HCT116 (cell line): ENCODE measurements around the gene HECW1. TPM values are rescaled to one million over a fixed set of nuclear protein-coding genes. Genes with fewer than 3 reads are reported as not detected.

Experiments used
- ATAC-seq: fragments of 200-7000 bp; cut with Tn5 transposase; 2 replicates; pipeline ENCODE4 v1.9.1; 2020; ENCODE audit warnings: mild to moderate bottlenecking, moderate library complexity
- BruUV-seq: library from RNA; stranded (reverse); fragments of 400-500 nt; replicated peaks from 2 replicates; lab custom pipeline; 2021; lab: Mats Ljungman, UMichigan
- CTCF ChIA-PET: fragments of 300-600 bp; sonication (Branson Sonifier 250); formaldehyde crosslinking; loops from one replicate; lab custom pipeline; 2021; ENCODE audit warnings: antibody characterized with exemption; lab: Charles Lee
- POLR2A ChIA-PET: fragments of 300-600, 350-600 bp; sonication (Branson Sonifier 250); formaldehyde crosslinking; loops from one replicate; lab custom pipeline; 2021; ENCODE audit warnings: antibody characterized with exemption; lab: Charles Lee
- RAD21 ChIA-PET, 2 experiments: fragments of 300-600 bp; sonication (Branson Sonifier 250); formaldehyde crosslinking; loops; one replicate each; lab custom pipeline; 2023; ENCODE audit warnings: low total read pairs in 2 of 2; ENCODE audit not compliant: uncharacterized antibody in 2 of 2, unreplicated experiment in 2 of 2, low non-redundant PET in 1 of 2; lab: Charles Lee
- DNase-seq: peaks from one replicate; pipeline ENCODE4 v3.0.0-alpha.2; 2010; ENCODE audit warnings: low read depth, low spot score
- H2AFZ ChIP-seq: fragments of 200-600 bp; shearing (Covaris generic), sonication (generic); 2 replicates; pipeline ENCODE4 v1.6.1; 2017; ENCODE audit warnings: low read depth, mixed run types, mixed read lengths, antibody characterized with exemption, low read length; ENCODE audit not compliant: poor library complexity, severe bottlenecking
- H3K27ac ChIP-seq: 2 replicates; pipeline ENCODE4 v1.5.1; 2012; ENCODE audit warnings: low read depth, low read length
- H3K27me3 ChIP-seq: fragments of 200-600 bp; sonication (generic); 2 replicates; pipeline ENCODE4 v1.6.1; 2016; ENCODE audit warnings: mixed run types, low read length, mixed read lengths; ENCODE audit not compliant: insufficient read depth
- H3K36me3 ChIP-seq, 2 experiments: fragments of 200-500 bp in 1 of 2; fragments of 200-600 bp in 1 of 2; sonication (Bioruptor generic) in 1 of 2; sonication (generic) in 1 of 2; 2 replicates each; pipeline versions ENCODE4 v1.5.1 to v1.6.1; 2014 to 2016; ENCODE audit warnings: low read length in 2 of 2, inconsistent platforms in 1 of 2, mixed read lengths in 1 of 2, mixed run types in 1 of 2; ENCODE audit not compliant: insufficient read depth in 2 of 2, control insufficient read depth in 1 of 2
- H3K4me1 ChIP-seq, 2 experiments: fragments of 200-600 bp in 1 of 2; sonication (generic) in 1 of 2; 2 replicates each; pipeline versions ENCODE4 v1.5.1 to v1.6.1; 2012 to 2017; ENCODE audit warnings: low read length in 2 of 2, inconsistent platforms in 1 of 2, mild to moderate bottlenecking in 1 of 2, mixed read lengths in 1 of 2, mixed run types in 1 of 2, moderate library complexity in 1 of 2; ENCODE audit not compliant: insufficient read depth in 2 of 2, control insufficient read depth in 1 of 2
- H3K4me2 ChIP-seq: fragments of 200-600 bp; sonication (generic); 2 replicates; pipeline ENCODE4 v1.6.1; 2017; ENCODE audit warnings: mixed run types, low read length, mixed read lengths
- H3K4me3 ChIP-seq, 2 experiments: fragments of 200-600 bp in 1 of 2; sonication (generic) in 1 of 2; replicated peaks in 1 of 2; 2 replicates each; pipeline ENCODE4 v1.5.1; 2011 to 2016; ENCODE audit warnings: low read length in 2 of 2, control low read depth in 1 of 2, low read depth in 1 of 2, mild to moderate bottlenecking in 1 of 2, mixed read lengths in 1 of 2, mixed run types in 1 of 2
- H3K79me2 ChIP-seq: fragments of 200-600 bp; sonication (generic); 2 replicates; pipeline ENCODE4 v1.6.1; 2017; ENCODE audit warnings: mild to moderate bottlenecking, mixed run types, low read length, moderate library complexity, mixed read lengths; ENCODE audit not compliant: insufficient read depth
- H3K9ac ChIP-seq: fragments of 200-600 bp; sonication (generic); 2 replicates; pipeline ENCODE4 v1.6.1; 2016; ENCODE audit warnings: low read length, mixed read lengths
- H3K9me2 ChIP-seq: fragments of 200-600 bp; sonication (generic), shearing (Covaris generic); 2 replicates; pipeline ENCODE4 v1.6.1; 2017; ENCODE audit warnings: mixed run types, mild to moderate bottlenecking, moderate library complexity; ENCODE audit not compliant: insufficient read depth
- H3K9me3 ChIP-seq, 2 experiments: fragments of 200-500 bp in 1 of 2; fragments of 200-600 bp in 1 of 2; sonication (Bioruptor generic) in 1 of 2; sonication (generic) in 1 of 2; 2 replicates each; pipeline ENCODE4 v1.6.1; 2014 to 2017; ENCODE audit warnings: low read length in 2 of 2, mixed read lengths in 2 of 2, inconsistent platforms in 1 of 2, low read depth in 1 of 2, mild to moderate bottlenecking in 1 of 2, mixed run types in 1 of 2, moderate library complexity in 1 of 2; ENCODE audit not compliant: control insufficient read depth in 1 of 2, insufficient read depth in 1 of 2
- H4K20me1 ChIP-seq: fragments of 200-600 bp; sonication (generic), shearing (Covaris generic); 2 replicates; pipeline ENCODE4 v1.6.1; 2017; ENCODE audit warnings: mixed run types, mild to moderate bottlenecking, moderate library complexity; ENCODE audit not compliant: insufficient read depth
- ATF3 ChIP-seq: IDR thresholded peaks from 2 replicates; pipeline ENCODE4 v1.6.1; 2012
- EZH2phosphoT487 ChIP-seq: fragments of 200-600 bp; IDR thresholded peaks from 2 replicates; pipeline ENCODE4 v1.6.1; 2018; ENCODE audit warnings: antibody characterized with exemption, borderline replicate concordance
- FOSL1 ChIP-seq: IDR thresholded peaks from 2 replicates; pipeline ENCODE4 v1.6.1; 2012; ENCODE audit warnings: low read depth
- POLR2A ChIP-seq: IDR thresholded peaks from 2 replicates; pipeline ENCODE4 v1.7.0; 2011; ENCODE audit warnings: borderline replicate concordance; ENCODE audit not compliant: insufficient read depth, insufficient read length; ENCODE audit errors: extremely low read depth
- RAD21 ChIP-seq: IDR thresholded peaks from 2 replicates; pipeline ENCODE4 v1.6.1; 2012; ENCODE audit warnings: low read depth, mild to moderate bottlenecking
- REST ChIP-seq: IDR thresholded peaks from 2 replicates; pipeline ENCODE4 v1.6.1; 2012; ENCODE audit warnings: low read depth
- SIN3A ChIP-seq: IDR thresholded peaks from 2 replicates; pipeline ENCODE4 v1.6.1; 2012; ENCODE audit warnings: low read depth
- SP1 ChIP-seq: IDR thresholded peaks from 2 replicates; pipeline ENCODE4 v1.6.1; 2012; ENCODE audit warnings: low read depth
- SRF ChIP-seq: IDR thresholded peaks from 2 replicates; pipeline ENCODE4 v1.6.1; 2012; ENCODE audit warnings: low read depth
- TCF7L2 ChIP-seq: IDR thresholded peaks from 2 replicates; pipeline ENCODE4 v1.7.0; 2011; ENCODE audit warnings: borderline replicate concordance, inconsistent platforms; ENCODE audit not compliant: insufficient read depth, insufficient read length; ENCODE audit errors: extremely low read depth
- ZBTB33 ChIP-seq: IDR thresholded peaks from 2 replicates; pipeline ENCODE4 v1.6.1; 2011; ENCODE audit warnings: mild to moderate bottlenecking, low read length, moderate library complexity; ENCODE audit not compliant: insufficient replicate concordance; ENCODE audit errors: extremely low read depth
- ZNF274 ChIP-seq: fragments of 200-500 bp; sonication (Bioruptor generic); IDR thresholded peaks from 2 replicates; pipeline ENCODE4 v1.6.1; 2014; ENCODE audit warnings: mild to moderate bottlenecking, low read depth, low read length, inconsistent platforms
- intact Hi-C: fragments of 100-400 bp; cut with micrococcal nuclease; formaldehyde crosslinking; loops from 2 replicates; pipeline ENCODE4 v1.10.0; 2022
- total RNA-seq: library from RNA; stranded (reverse); gene quantifications from one replicate; pipeline ENCODE4 v1.2.1, GENCODE V29; 2021; ENCODE audit not compliant: unreplicated experiment

Gene HECW1
- total RNA-seq, 1 experiment from 2014 or later: 5.6 TPM

GRCh38 chr7:43491984-43492383, 379.5 kb downstream of the HECW1 start:
- Histone ChIP-seq H3K9ac (no peak overlapping the region), H3K4me2 (no peak overlapping the region), H3K27me3 (no peaks in the 10 kb centered on the region), H4K20me1 (no peaks in the 10 kb centered on the region), H3K9me2 (no peaks in the 10 kb centered on the region; the same call in 1 of the 2 replicates), H3K36me3 (no peaks in the 10 kb centered on the region), H2AFZ (no peak overlapping the region), H3K4me1 (no peaks in the 10 kb centered on the region; a peak in 1 of 4 replicates), H3K4me3 (no peak overlapping the region), H3K79me2 (no peaks in the 10 kb centered on the region), H3K9me3 (no peaks in the 10 kb centered on the region), H3K27ac (no peak overlapping the region)
- ATAC-seq (no peak), DNase-seq (no peak)
- intact Hi-C loops: no loop called here
- no TSS peak for BruUV-seq
- RAD21 ChIA-PET: no interaction called here
- CTCF ChIA-PET: no interaction called here
- no peak for TF ChIP-seq TCF7L2
- 0 out of 2 replicates have a peak, but pooled peaks have one; percentile 34 for TF ChIP-seq FOSL1
- POLR2A ChIA-PET: no interaction called here

GRCh38 chr7:43492896-43493295, 380.4 kb downstream of the HECW1 start:
- no peaks in the 10 kb centered on the region for H3K79me2 ChIP-seq
- RAD21 ChIA-PET: no interaction called here
- H3K27ac ChIP-seq: no peak overlapping the region
- H3K4me1 ChIP-seq: no peaks in the 10 kb centered on the region; a peak in 1 of 4 replicates
- H3K9me2 ChIP-seq: no peaks in the 10 kb centered on the region; the same call in 1 of the 2 replicates
- H3K9ac ChIP-seq: no peak overlapping the region
- H3K9me3 ChIP-seq: no peaks in the 10 kb centered on the region
- H3K4me3 ChIP-seq: no peak overlapping the region
- no peaks in the 10 kb centered on the region for H4K20me1 ChIP-seq
- CTCF ChIA-PET: no interaction called here
- DNase-seq: no peak
- no peaks in the 10 kb centered on the region for H3K36me3 ChIP-seq
- no peaks in the 10 kb centered on the region for H3K27me3 ChIP-seq
- no peak overlapping the region for H3K4me2 ChIP-seq
- no peak for ATAC-seq
- no peak overlapping the region for H2AFZ ChIP-seq
- intact Hi-C loops: no loop called here
- POLR2A ChIA-PET: no interaction called here
- BruUV-seq: no TSS peak
- TF ChIP-seq FOSL1 (no peak), POLR2A (no peak), ATF3 (no peak), SIN3A (no peak), SP1 (no peak), ZBTB33 (no peak), REST (no peak), EZH2phosphoT487 (no peak), ZNF274 (no peak), RAD21 (no peak), SRF (no peak)
